ENCODE measurements around the gene LTA. TPM values are rescaled to one million over a fixed set of nuclear protein-coding genes. Genes with fewer than 3 reads are reported as not detected.

The LTA gene
- 622 and 631 TPM in 2 replicates for total RNA-seq

DNA sequence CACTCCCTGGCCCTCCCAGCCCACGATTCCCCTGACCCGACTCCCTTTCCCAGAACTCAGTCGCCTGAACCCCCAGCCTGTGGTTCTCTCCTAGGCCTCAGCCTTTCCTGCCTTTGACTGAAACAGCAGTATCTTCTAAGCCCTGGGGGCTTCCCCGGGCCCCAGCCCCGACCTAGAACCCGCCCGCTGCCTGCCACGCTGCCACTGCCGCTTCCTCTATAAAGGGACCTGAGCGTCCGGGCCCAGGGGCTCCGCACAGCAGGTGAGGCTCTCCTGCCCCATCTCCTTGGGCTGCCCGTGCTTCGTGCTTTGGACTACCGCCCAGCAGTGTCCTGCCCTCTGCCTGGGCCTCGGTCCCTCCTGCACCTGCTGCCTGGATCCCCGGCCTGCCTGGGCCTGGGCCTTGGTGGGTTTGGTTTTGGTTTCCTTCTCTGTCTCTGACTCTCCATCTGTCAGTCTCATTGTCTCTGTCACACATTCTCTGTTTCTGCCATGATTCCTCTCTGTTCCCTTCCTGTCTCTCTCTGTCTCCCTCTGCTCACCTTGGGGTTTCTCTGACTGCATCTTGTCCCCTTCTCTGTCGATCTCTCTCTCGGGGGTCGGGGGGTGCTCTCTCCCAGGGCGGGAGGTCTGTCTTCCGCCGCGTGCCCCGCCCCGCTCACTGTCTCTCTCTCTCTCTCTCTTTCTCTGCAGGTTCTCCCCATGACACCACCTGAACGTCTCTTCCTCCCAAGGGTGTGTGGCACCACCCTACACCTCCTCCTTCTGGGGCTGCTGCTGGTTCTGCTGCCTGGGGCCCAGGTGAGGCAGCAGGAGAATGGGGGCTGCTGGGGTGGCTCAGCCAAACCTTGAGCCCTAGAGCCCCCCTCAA is at the start of gene LTA:
TSS of gene LTA (plus strand) at position 249 of the 871 bp plus-strand sequence. CDS start at position 703, 454 bp downstream.
- Mint-ChIP-seq H3K4me3 (peak within 1 kb of the TSS; percentile 99), H3K9me3 (no peaks in the 10 kb centered on the region), H3K27me3 (peaks cover 2% of the 10 kb centered on the region), H3K36me3 (ENCODE audit: low read depth) (peaks cover 42% of the 10 kb centered on the region), H3K27ac (peak within 1 kb of the TSS; percentile 99), H3K4me1 (peaks cover 85% of the 10 kb centered on the region)
- intact Hi-C loops (cut with micrococcal nuclease) = loop anchor here (1.0 to 10.0 kb wide), 3 partner anchors 8 to 757 kb away; partner anchors contain the start of gene HSPA1B
- DNase-seq = peak; percentile 92

- H3K4me3 Mint-ChIP-seq = no peak overlapping the region
- H3K36me3 Mint-ChIP-seq (ENCODE audit: low read depth) = peaks cover 10% of the 10 kb centered on the region
- no peaks in the 10 kb centered on the region for H3K4me1 Mint-ChIP-seq
- no peak for DNase-seq
- intact Hi-C loops (cut with micrococcal nuclease) = no loop called here
- no peak overlapping the region for H3K27ac Mint-ChIP-seq
- H3K27me3 Mint-ChIP-seq = peaks cover 11% of the 10 kb centered on the region
- no peaks in the 10 kb centered on the region for H3K9me3 Mint-ChIP-seq
These were observed 46.5 kb upstream of the LTA start for GRCh38 chr6:31525553-31525931.

DNA sequence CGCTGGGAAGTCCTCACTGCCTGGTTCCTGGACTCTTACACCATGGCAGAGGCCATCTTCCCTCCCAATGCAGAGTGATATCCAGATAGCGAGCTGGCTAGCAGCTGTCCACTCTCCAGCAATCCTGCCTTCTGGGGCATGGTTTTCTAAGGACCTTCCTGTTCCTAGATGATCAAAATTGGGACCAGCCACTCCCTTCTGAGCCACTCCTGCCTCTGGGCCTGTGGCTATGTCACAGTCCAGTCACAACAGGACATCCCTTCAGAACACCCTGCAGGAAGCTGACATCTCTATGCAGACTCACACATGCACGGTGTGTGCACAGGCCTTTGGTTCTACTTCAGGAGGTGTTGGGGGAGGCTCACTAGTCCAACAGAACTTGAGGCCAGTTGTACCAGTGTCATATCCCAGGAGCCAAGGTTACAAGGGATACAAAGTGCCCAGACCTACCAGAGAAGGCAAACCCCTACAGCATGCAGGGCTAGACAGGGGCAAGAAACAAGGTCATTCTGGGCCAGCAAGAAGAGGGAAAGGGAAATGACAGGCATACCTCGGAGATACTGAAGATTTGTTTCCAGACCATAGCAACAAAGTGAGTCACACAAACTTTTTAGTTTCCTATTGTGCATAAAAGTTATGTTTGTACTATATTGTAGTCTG is 46.0 kb upstream of the LTA start:
- Mint-ChIP-seq H3K9me3 (no peaks in the 10 kb centered on the region), H3K4me3 (no peak overlapping the region), H3K27me3 (peaks cover 9% of the 10 kb centered on the region), H3K36me3 (ENCODE audit: low read depth) (peaks cover 15% of the 10 kb centered on the region), H3K4me1 (peaks cover 2% of the 10 kb centered on the region), H3K27ac (no peak overlapping the region)
- DNase-seq = no peak
- intact Hi-C loops (cut with micrococcal nuclease) = no loop called here

- intact Hi-C loops (cut with micrococcal nuclease) = no loop called here
- H3K4me3 Mint-ChIP-seq = no peak overlapping the region
- no peak overlapping the region for H3K27ac Mint-ChIP-seq
- no peak for DNase-seq
- H3K4me1 Mint-ChIP-seq = peaks cover 4% of the 10 kb centered on the region
- no peaks in the 10 kb centered on the region for H3K9me3 Mint-ChIP-seq
- peaks cover 34% of the 10 kb centered on the region for H3K36me3 Mint-ChIP-seq (ENCODE audit: low read depth)
- no peaks in the 10 kb centered on the region for H3K27me3 Mint-ChIP-seq
These were observed 43.7 kb upstream of the LTA start for GRCh38 chr6:31528307-31528777.

DNA sequence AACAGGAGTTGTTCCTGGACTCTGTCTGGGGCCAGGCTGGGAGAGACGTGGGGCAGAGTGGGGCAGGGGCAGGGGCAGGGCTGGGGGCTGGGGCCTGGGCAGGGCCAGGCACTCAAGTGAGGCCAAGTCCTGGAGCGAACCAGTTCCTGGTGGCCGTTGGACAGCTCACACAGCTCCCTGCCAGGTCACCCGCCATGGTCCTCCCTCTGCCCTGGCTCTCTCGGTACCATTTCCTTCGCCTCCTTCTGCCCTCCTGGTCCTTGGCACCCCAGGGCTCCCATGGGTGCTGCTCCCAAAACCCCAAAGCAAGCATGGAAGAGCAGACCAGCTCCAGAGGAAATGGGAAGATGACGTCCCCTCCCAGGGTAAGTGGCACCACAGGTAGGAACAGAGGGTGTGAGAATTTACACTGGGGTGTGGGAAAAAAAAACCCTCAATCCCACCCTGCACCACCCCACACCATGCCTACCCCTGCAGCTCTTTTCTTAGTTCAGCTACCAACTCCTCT is 43.2 kb upstream of the LTA start, which contains the start of gene MCCD1:
TSS of gene MCCD1 (plus strand) at position 142 of the 508 bp plus-strand sequence. CDS start at position 195, 53 bp downstream.
- H3K27me3 Mint-ChIP-seq = no peaks in the 10 kb centered on the region
- intact Hi-C loops (cut with micrococcal nuclease) = no loop called here
- no peak within 1 kb of the TSS for H3K27ac Mint-ChIP-seq
- H3K4me3 Mint-ChIP-seq = no peak within 1 kb of the TSS
- H3K4me1 Mint-ChIP-seq = peaks cover 6% of the 10 kb centered on the region
- H3K36me3 Mint-ChIP-seq (ENCODE audit: low read depth) = peaks cover 38% of the 10 kb centered on the region
- no peak for DNase-seq
- no peaks in the 10 kb centered on the region for H3K9me3 Mint-ChIP-seq

GRCh38 chr6:31529329-31530150 is 42.5 kb upstream of the LTA start:
- no peak for DNase-seq
- H3K4me3 Mint-ChIP-seq = no peak overlapping the region
- H3K4me1 Mint-ChIP-seq = peaks cover 6% of the 10 kb centered on the region
- H3K27me3 Mint-ChIP-seq = no peaks in the 10 kb centered on the region
- intact Hi-C loops (cut with micrococcal nuclease) = no loop called here
- no peak overlapping the region for H3K27ac Mint-ChIP-seq
- no peaks in the 10 kb centered on the region for H3K9me3 Mint-ChIP-seq
- peaks cover 45% of the 10 kb centered on the region for H3K36me3 Mint-ChIP-seq (ENCODE audit: low read depth)

- Mint-ChIP-seq H3K36me3 (ENCODE audit: low read depth) (peaks cover 55% of the 10 kb centered on the region), H3K9me3 (no peaks in the 10 kb centered on the region)
These were observed 41.4 kb upstream of the LTA start for GRCh38 chr6:31530659-31531058.

DNA sequence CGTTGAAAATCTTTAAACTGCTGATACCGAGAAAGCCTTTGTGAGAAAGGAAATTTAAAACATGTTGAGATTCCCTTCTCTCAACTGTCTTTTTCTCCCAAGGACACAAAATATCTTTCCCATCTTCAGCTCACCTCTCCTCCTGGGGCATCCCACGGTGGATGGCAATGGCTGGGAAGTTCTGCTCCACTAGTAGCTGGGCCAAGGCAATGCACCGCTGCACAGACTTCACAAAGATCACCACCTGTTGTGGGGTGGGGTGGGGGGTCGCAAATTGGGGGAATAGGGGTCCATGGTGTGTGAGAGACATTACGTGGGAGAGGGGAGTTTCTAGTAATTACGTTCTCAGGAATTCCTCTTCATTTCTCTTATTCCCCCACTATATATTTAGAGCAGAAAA is 40.9 kb upstream of the LTA start:
- DNase-seq = no peak
- peaks cover 17% of the 10 kb centered on the region for H3K4me1 Mint-ChIP-seq
- no peaks in the 10 kb centered on the region for H3K27me3 Mint-ChIP-seq
- H3K27ac Mint-ChIP-seq = no peak overlapping the region
- peaks cover 60% of the 10 kb centered on the region for H3K36me3 Mint-ChIP-seq (ENCODE audit: low read depth)
- intact Hi-C loops (cut with micrococcal nuclease) = no loop called here
- H3K9me3 Mint-ChIP-seq = no peaks in the 10 kb centered on the region
- no peak overlapping the region for H3K4me3 Mint-ChIP-seq

More at GRCh38 chr6:31530659-31531058, 41.4 kb upstream of the LTA start:
- DNase-seq = no peak
- no peak overlapping the region for H3K4me3 Mint-ChIP-seq
- H3K27ac Mint-ChIP-seq = no peak overlapping the region
- intact Hi-C loops (cut with micrococcal nuclease) = no loop called here
- peaks cover 12% of the 10 kb centered on the region for H3K4me1 Mint-ChIP-seq
- H3K27me3 Mint-ChIP-seq = no peaks in the 10 kb centered on the region

DNA sequence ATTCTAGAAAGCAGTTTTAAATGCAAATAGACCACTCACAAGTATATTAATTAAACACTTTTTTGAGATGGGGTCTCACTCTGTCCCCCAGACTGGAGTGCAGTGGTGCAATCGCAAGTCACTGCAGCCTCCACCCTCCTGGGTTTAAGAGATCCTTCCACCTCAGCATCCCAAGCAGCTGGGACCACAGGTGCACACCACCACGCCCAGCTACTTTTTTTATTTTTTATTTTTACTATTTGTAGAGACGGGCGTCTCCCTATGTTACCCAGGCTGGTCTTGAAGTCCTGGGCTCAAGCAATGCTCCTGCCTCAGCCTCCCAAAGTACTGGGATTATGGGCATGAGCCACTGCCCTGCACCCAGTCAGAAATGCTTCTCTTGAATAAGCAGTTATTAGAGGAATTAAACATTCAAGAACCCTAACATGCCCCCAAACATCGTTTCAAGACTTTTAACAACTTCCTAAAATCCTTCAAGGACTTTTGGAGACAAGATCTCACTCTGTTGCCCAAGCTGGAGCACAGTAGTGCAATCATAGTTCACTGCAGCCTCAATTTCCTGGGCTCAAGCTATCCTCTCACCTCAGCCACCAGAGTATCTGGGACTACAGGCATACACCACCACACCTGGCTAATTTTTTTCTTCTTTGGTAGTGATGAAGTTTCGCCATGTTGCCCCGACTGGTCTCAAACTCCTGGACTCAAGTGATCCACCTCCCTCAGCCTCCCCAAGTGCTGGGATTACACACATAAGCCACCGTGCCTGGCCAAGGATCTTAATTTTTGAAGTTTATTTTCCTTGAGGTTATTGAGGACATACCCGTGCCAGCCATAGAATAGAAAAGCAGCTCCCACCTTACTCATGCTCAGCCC is 40.1 kb upstream of the LTA start:
- H3K27ac Mint-ChIP-seq = no peak overlapping the region
- H3K4me3 Mint-ChIP-seq = no peak overlapping the region
- intact Hi-C loops (cut with micrococcal nuclease) = no loop called here
- H3K4me1 Mint-ChIP-seq = peaks cover 21% of the 10 kb centered on the region
- H3K9me3 Mint-ChIP-seq = no peaks in the 10 kb centered on the region
- no peaks in the 10 kb centered on the region for H3K27me3 Mint-ChIP-seq
- no peak for DNase-seq
- peaks cover 67% of the 10 kb centered on the region for H3K36me3 Mint-ChIP-seq (ENCODE audit: low read depth)

- H3K27me3 Mint-ChIP-seq = no peaks in the 10 kb centered on the region
These were observed 39.2 kb upstream of the LTA start for GRCh38 chr6:31532644-31533454.

DNA sequence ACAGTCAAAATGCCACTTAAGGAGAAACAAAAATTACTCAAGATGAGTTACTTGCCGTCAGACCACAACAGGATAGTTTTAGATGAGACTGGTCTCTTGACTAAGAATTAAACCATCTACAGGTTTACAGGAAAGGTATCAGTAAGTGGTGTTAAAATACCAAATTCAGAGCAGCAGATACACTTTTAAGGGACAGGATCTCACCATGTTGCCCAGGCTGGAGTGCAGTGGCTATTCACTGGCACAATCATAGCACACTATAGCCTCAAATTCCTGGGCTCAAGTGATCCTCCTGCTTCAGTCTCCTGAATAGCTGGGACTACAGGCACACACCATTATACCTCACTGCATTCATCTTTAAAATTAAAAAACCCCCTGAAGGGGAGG is 38.6 kb upstream of the LTA start:
- Mint-ChIP-seq H3K4me1 (peaks cover 28% of the 10 kb centered on the region), H3K27me3 (no peaks in the 10 kb centered on the region), H3K9me3 (no peaks in the 10 kb centered on the region), H3K4me3 (no peak overlapping the region), H3K27ac (no peak overlapping the region), H3K36me3 (ENCODE audit: low read depth) (peaks cover 75% of the 10 kb centered on the region)
- DNase-seq = no peak
- intact Hi-C loops (cut with micrococcal nuclease) = no loop called here

More at GRCh38 chr6:31532644-31533454, 39.2 kb upstream of the LTA start:
- DNase-seq = no peak
- intact Hi-C loops (cut with micrococcal nuclease) = no loop called here
- peak overlapping the region; percentile 62 for H3K27ac Mint-ChIP-seq
- H3K4me1 Mint-ChIP-seq = peaks cover 25% of the 10 kb centered on the region
- H3K36me3 Mint-ChIP-seq (ENCODE audit: low read depth) = peaks cover 71% of the 10 kb centered on the region
- no peak overlapping the region for H3K4me3 Mint-ChIP-seq
- H3K9me3 Mint-ChIP-seq = no peaks in the 10 kb centered on the region

GRCh38 chr6:31534011-31534410 is 38.1 kb upstream of the LTA start:
- Mint-ChIP-seq H3K27ac (no peak overlapping the region), H3K27me3 (no peaks in the 10 kb centered on the region), H3K36me3 (ENCODE audit: low read depth) (peaks cover 81% of the 10 kb centered on the region), H3K4me3 (no peak overlapping the region), H3K4me1 (peaks cover 33% of the 10 kb centered on the region), H3K9me3 (no peaks in the 10 kb centered on the region)
- DNase-seq = no peak
- intact Hi-C loops (cut with micrococcal nuclease) = no loop called here
